Adrenal gland (tissue), 12 donors: ENCODE measurements around the gene BEST2. TPM values are rescaled to one million over a fixed set of nuclear protein-coding genes. Genes with fewer than 3 reads are reported as not detected.
"Not testable (repeated sequence)": the region's sequence is repeated elsewhere in the genome, so short reads cannot be mapped to it uniquely, and the experiment has no call there.

ENCODE experiments used
- DNase-seq, 7 donors: peaks; one replicate each; pipeline ENCODE4 v3.0.0-alpha.2; 2019 to 2020
- H3K27ac ChIP-seq, 5 donors: fragments of 200-600 bp; sonication (generic) in 4 of 5; 1 replicate in 3 of 5; 2 replicates in 2 of 5; pipeline versions ENCODE4 v1.5.1 to v1.8.0; 2016 to 2020; ENCODE audit warnings: mild to moderate bottlenecking in 1 of 5
- H3K27me3 ChIP-seq: fragments of 200-600 bp; 2 replicates; pipeline ENCODE4 v1.8.0; 2021
- H3K36me3 ChIP-seq, 2 donors: fragments of 200-600 bp; replicated peaks in 1 of 2; 1 replicate in 1 of 2; 2 replicates in 1 of 2; pipeline versions ENCODE4 v1.5.1 to v1.8.0; 2018 to 2022
- H3K4me1 ChIP-seq, 2 donors: fragments of 200-600 bp; replicated peaks in 1 of 2; 1 replicate in 1 of 2; 2 replicates in 1 of 2; pipeline versions ENCODE4 v1.5.1 to v1.8.0; 2018 to 2021
- H3K4me3 ChIP-seq, 4 donors: fragments of 200-600 bp; sonication (generic) in 3 of 4; one replicate each; pipeline ENCODE4 v1.5.1; 2016 to 2018
- H3K9me3 ChIP-seq, 3 donors: fragments of 200-600 bp; sonication (generic) in 1 of 3; replicated peaks in 1 of 3; 1 replicate in 2 of 3; 2 replicates in 1 of 3; pipeline versions ENCODE4 v1.5.1 to v1.8.0; 2016 to 2021
- POLR2A ChIP-seq, 2 donors: fragments of 450-650 bp; IDR thresholded peaks; one replicate each; pipeline ENCODE4 v1.6.1; 2017; ENCODE audit warnings: antibody characterized with exemption in 2 of 2, mild to moderate bottlenecking in 2 of 2, moderate library complexity in 1 of 2
- WGBS, 4 donors: extraction: QIAGEN DNeasy Blood & Tissue Kit in 2 of 4; methylation state at CpG; one replicate each; pipeline versions ENCODE4 v1.1.5 to v1.1.7; 2013 to 2017; 5-methylcytosine and 5-hydroxymethylcytosine counted together
- intact Hi-C, 2 donors: fragments of 100-400 bp; cut with DNase I; formaldehyde crosslinking; loops; one replicate each; pipeline versions ENCODE4 v1.14.1 to v1.15.0; 2022 to 2023
- polyA plus RNA-seq, 3 donors: library from polyadenylated mRNA; stranded (reverse); fragments of 200-250 nt in 2 of 3; fragments of 350-450 nt in 1 of 3; fragmentation: Illumina TruSeq in 1 of 3; extraction: RNeasy Lipid Tissue Mini Kit (QIAGEN cat#74804) in 1 of 3; gene quantifications; one replicate each; pipeline ENCODE4 v1.2.3, GENCODE V29; 2013 to 2014
- total RNA-seq, 9 donors: library from RNA; depleted of rRNA in 4 of 9; stranded (reverse); fragments of >200 nt in 4 of 9; fragments of 120-200 nt in 1 of 9; fragmentation: NEBNext Ultra II Directional in 1 of 9; extraction: Animal tissue kit (Norgen Biotek cat#: 25700) in 1 of 9; gene quantifications; one replicate each; pipeline versions ENCODE4 v1.1.0 to v1.2.4, GENCODE V29; 2013 to 2023
- TF ChIP-seq, protein P1 (sequence below), 6 experiments: fragments of 450-650 bp in 4 of 6; fragments of 200-600 bp in 2 of 6; sonication (generic) in 1 of 6; IDR thresholded peaks; 1 replicate in 5 of 6; 2 replicates in 1 of 6; pipeline versions ENCODE4 v1.5.1 to v1.8.0; 2016 to 2021; ENCODE audit warnings: antibody characterized with exemption in 6 of 6, mild to moderate bottlenecking in 2 of 6, moderate library complexity in 1 of 6
- donor health status: healthy with polysubstance abuse.
- donor health status: Bipolar disorder and iron deficiency.
- donor health status: DM: yes; HTN: yes; CAD: no.
- donor health status: DM: no; HTN: no; CAD: no.
- donor health status: DM: no; HTN: no; CAD: no.
- donor health status: DM: yes; HTN: yes; CAD: no.

The BEST2 gene
- total and polyA plus RNA-seq, 12 donors: not detected

DNA sequence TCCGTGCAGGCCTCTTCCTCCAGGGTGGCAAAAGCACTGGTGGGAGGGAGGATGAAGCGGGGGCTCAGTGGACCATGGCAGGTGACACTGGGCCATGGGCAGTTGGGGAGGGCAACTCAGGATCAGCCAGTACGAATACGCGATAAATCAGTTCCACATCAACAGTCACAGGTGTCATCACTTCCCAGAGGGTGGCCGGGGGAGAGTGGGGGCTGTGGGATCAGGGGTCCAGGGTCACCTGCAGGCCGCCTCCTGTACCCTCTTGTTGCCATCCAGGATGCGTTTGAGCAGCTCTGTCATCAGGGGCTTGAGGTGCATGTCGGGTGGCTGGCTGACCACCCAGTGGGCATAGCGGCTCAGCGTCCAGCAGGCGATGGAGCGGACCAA is 45.3 kb upstream of the BEST2 start:
- intact Hi-C loops: no loop called here
- WGBS, 4 donors: 85 to 92% (median 91%) methylated on average over 10 to 13 of the region's 13 CpGs

DNA sequence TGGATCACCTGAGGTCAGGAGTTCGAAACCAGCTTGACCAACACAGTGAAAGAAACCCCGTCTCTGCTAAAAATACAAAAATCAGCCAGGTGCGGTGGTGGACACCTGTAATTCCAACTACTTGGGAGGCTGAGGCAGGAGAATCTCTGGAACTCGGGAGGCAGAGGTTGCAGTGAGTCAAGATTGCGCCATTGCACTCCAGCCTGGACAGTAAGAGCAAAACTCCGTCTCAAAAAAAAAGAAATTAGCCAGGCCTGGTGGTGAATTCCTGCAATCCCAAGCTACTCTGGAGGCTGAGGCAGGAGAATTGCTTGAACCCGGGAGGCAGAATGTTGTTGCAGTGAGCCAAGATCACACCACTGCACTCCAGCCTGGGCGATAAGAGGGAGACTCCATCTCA is 43.0 kb upstream of the BEST2 start:
- Histone ChIP-seq H3K27me3 (no peaks in the 10 kb centered on the region), H3K4me3 (no peak overlapping the region), H3K36me3 (peaks cover 0 to 93% of the 10 kb centered on the region in 2 donors), H3K27ac (no peak overlapping the region), H3K4me1 (no peaks in the 10 kb centered on the region), H3K9me3 (no peaks in the 10 kb centered on the region)
- TF ChIP-seq, protein P1, sequence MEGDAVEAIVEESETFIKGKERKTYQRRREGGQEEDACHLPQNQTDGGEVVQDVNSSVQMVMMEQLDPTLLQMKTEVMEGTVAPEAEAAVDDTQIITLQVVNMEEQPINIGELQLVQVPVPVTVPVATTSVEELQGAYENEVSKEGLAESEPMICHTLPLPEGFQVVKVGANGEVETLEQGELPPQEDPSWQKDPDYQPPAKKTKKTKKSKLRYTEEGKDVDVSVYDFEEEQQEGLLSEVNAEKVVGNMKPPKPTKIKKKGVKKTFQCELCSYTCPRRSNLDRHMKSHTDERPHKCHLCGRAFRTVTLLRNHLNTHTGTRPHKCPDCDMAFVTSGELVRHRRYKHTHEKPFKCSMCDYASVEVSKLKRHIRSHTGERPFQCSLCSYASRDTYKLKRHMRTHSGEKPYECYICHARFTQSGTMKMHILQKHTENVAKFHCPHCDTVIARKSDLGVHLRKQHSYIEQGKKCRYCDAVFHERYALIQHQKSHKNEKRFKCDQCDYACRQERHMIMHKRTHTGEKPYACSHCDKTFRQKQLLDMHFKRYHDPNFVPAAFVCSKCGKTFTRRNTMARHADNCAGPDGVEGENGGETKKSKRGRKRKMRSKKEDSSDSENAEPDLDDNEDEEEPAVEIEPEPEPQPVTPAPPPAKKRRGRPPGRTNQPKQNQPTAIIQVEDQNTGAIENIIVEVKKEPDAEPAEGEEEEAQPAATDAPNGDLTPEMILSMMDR (IDR thresholded peaks at IDR 0.05): no peak
- no peak for TF ChIP-seq POLR2A (IDR thresholded peaks at IDR 0.05)
- 90 to 94% (median 91%) methylated on average over 8 of the region's 8 CpGs for WGBS, 4 donors
- DNase-seq: no peak
- intact Hi-C loops: no loop called here

More for the DNA sequence above, 45.3 kb upstream of the BEST2 start:
- no peak overlapping the region for H3K4me3 ChIP-seq
- TF ChIP-seq, protein P1 (IDR thresholded peaks at IDR 0.05): no peak
- TF ChIP-seq POLR2A (IDR thresholded peaks at IDR 0.05): no peak
- H3K27ac ChIP-seq: no peak overlapping the region
- H3K9me3 ChIP-seq: no peaks in the 10 kb centered on the region
- no peaks in the 10 kb centered on the region for H3K4me1 ChIP-seq
- no peak for DNase-seq
- H3K27me3 ChIP-seq: no peaks in the 10 kb centered on the region
- H3K36me3 ChIP-seq: peaks cover 0 to 99% of the 10 kb centered on the region in 2 donors

DNA sequence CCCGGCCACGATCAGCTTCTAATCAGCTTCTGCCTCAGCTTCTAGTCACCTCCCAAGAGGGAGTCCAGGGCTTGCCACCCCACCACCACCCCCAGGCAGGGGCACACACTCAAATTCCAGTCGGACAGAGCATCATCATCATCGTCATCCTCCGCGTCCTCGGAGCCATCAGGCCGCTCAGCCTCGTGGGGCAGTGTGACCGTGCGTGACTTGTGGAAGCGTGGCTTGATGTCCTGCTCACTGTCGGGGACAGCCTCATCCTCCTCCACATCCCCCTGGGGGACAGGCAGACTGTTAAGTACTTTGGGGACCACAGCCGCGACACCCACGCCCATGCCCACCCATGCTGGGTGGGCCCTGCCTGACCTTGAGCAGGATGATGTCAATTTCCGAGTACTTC is 40.4 kb upstream of the BEST2 start:
- H3K27ac ChIP-seq: no peak overlapping the region
- no peaks in the 10 kb centered on the region for H3K27me3 ChIP-seq
- peaks cover 0 to 95% of the 10 kb centered on the region in 2 donors for H3K36me3 ChIP-seq
- H3K9me3 ChIP-seq: no peaks in the 10 kb centered on the region
- H3K4me1 ChIP-seq: no peaks in the 10 kb centered on the region
- no peak overlapping the region for H3K4me3 ChIP-seq
- no peak for DNase-seq
- intact Hi-C loops: no loop called here
- WGBS, 4 donors: 89 to 90% (median 89%) methylated on average over 14 to 17 of the region's 17 CpGs
- no peak for TF ChIP-seq POLR2A (IDR thresholded peaks at IDR 0.05)
- TF ChIP-seq, protein P1 (IDR thresholded peaks at IDR 0.05): no peak

DNA sequence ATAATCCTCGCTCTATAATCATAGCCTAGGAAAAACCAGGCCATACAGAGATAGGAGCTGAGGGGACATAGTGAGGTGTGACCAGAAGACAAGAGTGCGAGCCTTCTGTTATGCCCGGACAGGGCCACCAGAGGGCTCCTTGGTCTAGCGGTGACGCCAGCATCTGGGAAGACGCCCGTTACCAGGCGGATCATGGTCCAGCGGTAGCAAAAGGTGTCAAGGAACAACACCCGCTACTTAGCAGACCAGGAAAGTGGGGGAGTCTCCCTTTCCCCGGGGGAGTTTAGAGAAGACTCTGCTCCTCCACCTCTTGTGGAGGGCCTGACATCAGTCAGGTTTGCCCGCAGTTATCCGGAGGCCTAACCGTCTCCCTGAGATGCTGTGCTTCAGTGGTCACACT is 39.5 kb upstream of the BEST2 start:
- 33 to 95% (median 56%) methylated on average over 3 to 11 of the region's 14 CpGs for WGBS, 4 donors
- peak in 5 of 7 donors; percentile 51 to 81 (median 56) for DNase-seq
- H3K36me3 ChIP-seq: peaks cover 0 to 92% of the 10 kb centered on the region in 2 donors
- H3K4me3 ChIP-seq, H3K27ac ChIP-seq, intact Hi-C loops, H3K9me3 ChIP-seq, H3K4me1 ChIP-seq, H3K27me3 ChIP-seq: not testable (repeated sequence)
- TF ChIP-seq, protein P1 (IDR thresholded peaks at IDR 0.05): peak in 5 of 6 experiments; percentile 42 to 65 (median 50)

DNA sequence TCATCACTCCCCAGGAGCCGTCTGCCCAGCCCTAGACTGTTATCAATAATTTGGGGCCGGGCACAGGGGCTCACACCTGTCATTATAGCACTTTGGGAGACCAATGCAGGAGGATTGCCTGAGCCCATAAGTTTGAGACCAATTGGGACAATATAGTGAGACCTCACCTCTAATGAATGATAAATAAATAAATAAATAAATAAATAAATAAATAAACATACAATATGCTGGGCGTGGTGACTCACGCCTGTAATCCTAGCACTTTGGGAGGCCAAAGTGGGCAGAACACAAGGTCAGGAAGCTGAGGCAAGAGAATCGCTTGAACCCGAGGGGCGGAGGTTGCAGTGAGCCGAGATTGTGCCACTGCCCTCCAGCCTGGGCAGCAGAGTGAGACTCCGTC is 38.3 kb upstream of the BEST2 start:
- H3K4me3 ChIP-seq, H3K27ac ChIP-seq, intact Hi-C loops, H3K9me3 ChIP-seq, DNase-seq, H3K27me3 ChIP-seq, H3K4me1 ChIP-seq: not testable (repeated sequence)
- H3K36me3 ChIP-seq: peaks cover 0 to 91% of the 10 kb centered on the region in 2 donors
- WGBS, 4 donors: 84 to 92% (median 87%) methylated on average over 8 to 9 of the region's 9 CpGs
